ENCODE results near the gene NHLRC1. TPM values are rescaled to one million over a fixed set of nuclear protein-coding genes. Genes with fewer than 3 reads are reported as not detected.

Gene NHLRC1
- total RNA-seq (2014; rRNA removed; shearing (Covaris generic)), result 1.0 and 1.5 TPM in 2 replicates

GRCh38 chr6:18122128-18123093 is at the start of gene NHLRC1:
NHLRC1 (minus strand) TSS chr6:18122677; CDS start chr6:18122606, 71 bp downstream.
- Histone ChIP-seq H3K36me3 (replicated peaks; ENCODE audit: control insufficient read depth, insufficient read depth, low read length) (no peaks in the 10 kb centered on the region), H3K4me3 (ENCODE audit: insufficient read depth, low read depth, low read length) (peak within 1 kb of the TSS; percentile 40), H3K27me3 (ENCODE audit: control insufficient read depth, insufficient read depth, low read length) (peaks cover 9% of the 10 kb centered on the region; the same call in 1 of the 2 replicates)
- DNase-seq, result peak; percentile 85

DNA sequence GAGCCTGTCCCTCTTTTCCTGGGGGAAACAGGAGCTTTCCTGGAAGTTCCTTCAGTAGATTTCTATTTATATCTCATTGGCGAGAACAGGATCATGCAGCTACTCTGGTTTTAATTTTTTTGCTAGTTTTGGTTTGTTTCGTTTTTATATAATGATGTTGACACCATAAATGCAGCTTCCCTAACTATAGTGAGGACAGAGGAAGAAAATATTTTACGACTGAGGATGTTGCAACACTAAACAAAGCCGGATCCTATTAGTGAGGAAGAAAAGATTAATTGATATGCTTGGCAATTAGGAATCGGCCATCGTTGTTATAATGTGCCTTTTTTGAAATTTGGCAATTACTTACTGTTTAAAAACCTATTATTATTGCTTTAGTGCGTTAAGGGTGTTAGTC is 49.4 kb upstream of the NHLRC1 start:
- no peak for DNase-seq
- peaks cover 3% of the 10 kb centered on the region; the same call in 1 of the 2 replicates for H3K36me3 ChIP-seq (replicated peaks; ENCODE audit: control insufficient read depth, insufficient read depth, low read length)
- H3K27me3 ChIP-seq (ENCODE audit: control insufficient read depth, insufficient read depth, low read length), result no peaks in the 10 kb centered on the region
- no peak overlapping the region for H3K4me3 ChIP-seq (ENCODE audit: insufficient read depth, low read depth, low read length)

DNA sequence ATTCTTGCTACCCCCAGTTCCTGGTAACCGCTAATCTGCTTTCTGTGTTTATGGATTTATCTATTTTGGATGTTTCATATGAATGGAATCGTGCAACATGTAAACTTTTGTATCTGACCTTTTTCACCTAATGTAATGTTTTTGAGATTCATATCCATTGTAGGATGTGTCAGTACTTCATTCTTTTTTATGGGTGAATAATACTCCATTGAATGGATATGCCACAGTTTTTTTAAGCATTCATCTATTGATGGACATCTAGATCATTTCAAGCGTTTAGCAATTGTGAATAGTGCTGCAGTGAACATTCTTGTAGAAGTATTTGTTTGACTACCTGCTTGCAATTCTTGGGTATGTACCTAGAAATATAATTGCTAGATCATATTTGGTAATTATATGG is 45.8 kb upstream of the NHLRC1 start:
- H3K36me3 ChIP-seq (replicated peaks; ENCODE audit: control insufficient read depth, insufficient read depth, low read length), result peaks cover 3% of the 10 kb centered on the region; the same call in 1 of the 2 replicates
- no peaks in the 10 kb centered on the region for H3K27me3 ChIP-seq (ENCODE audit: control insufficient read depth, insufficient read depth, low read length)
- H3K4me3 ChIP-seq (ENCODE audit: insufficient read depth, low read depth, low read length), result no peak overlapping the region
- no peak for DNase-seq

GRCh38 chr6:18166312-18167036 is 44.0 kb upstream of the NHLRC1 start:
- Histone ChIP-seq H3K4me3 (ENCODE audit: insufficient read depth, low read depth, low read length) (no peak overlapping the region), H3K36me3 (replicated peaks; ENCODE audit: control insufficient read depth, insufficient read depth, low read length) (peaks cover 4% of the 10 kb centered on the region), H3K27me3 (ENCODE audit: control insufficient read depth, insufficient read depth, low read length) (no peaks in the 10 kb centered on the region)
- no peak for DNase-seq

DNA sequence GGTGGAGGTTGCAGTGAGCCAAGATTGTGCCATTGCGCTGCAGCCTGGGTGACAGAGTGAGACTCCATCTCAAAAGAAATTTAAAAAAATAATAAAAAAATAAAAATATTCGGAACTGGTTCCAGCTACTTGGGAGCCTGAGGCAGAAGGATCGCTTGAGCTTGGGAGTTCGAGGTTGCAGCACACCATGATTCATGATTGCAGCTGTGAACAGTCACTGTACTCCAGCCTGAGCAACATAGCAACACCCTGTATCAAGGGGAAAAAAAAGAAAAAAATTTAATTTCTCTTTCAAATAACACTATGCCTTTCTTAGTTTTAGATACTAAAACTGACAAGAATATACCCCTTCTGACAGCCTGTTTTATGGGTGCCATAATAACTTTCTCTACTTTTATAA is 43.3 kb upstream of the NHLRC1 start:
- no peak for DNase-seq
- no peaks in the 10 kb centered on the region for H3K27me3 ChIP-seq (ENCODE audit: control insufficient read depth, insufficient read depth, low read length)
- peaks cover 5% of the 10 kb centered on the region for H3K36me3 ChIP-seq (replicated peaks; ENCODE audit: control insufficient read depth, insufficient read depth, low read length)
- H3K4me3 ChIP-seq (ENCODE audit: insufficient read depth, low read depth, low read length), result no peak overlapping the region

GRCh38 chr6:18162401-18162800 is 39.9 kb upstream of the NHLRC1 start:
- no peak for DNase-seq
- no peaks in the 10 kb centered on the region for H3K27me3 ChIP-seq (ENCODE audit: control insufficient read depth, insufficient read depth, low read length)

GRCh38 chr6:18161431-18161830 is 39.0 kb upstream of the NHLRC1 start:
- H3K27me3 ChIP-seq (ENCODE audit: control insufficient read depth, insufficient read depth, low read length), result no peaks in the 10 kb centered on the region
- H3K4me3 ChIP-seq (ENCODE audit: insufficient read depth, low read depth, low read length), result no peak overlapping the region
- no peak for DNase-seq
- H3K36me3 ChIP-seq (replicated peaks; ENCODE audit: control insufficient read depth, insufficient read depth, low read length), result peaks cover 4% of the 10 kb centered on the region

More at GRCh38 chr6:18162401-18162800, 39.9 kb upstream of the NHLRC1 start:
- no peak overlapping the region for H3K4me3 ChIP-seq (ENCODE audit: insufficient read depth, low read depth, low read length)
- H3K36me3 ChIP-seq (replicated peaks; ENCODE audit: control insufficient read depth, insufficient read depth, low read length), result peaks cover 4% of the 10 kb centered on the region

DNA sequence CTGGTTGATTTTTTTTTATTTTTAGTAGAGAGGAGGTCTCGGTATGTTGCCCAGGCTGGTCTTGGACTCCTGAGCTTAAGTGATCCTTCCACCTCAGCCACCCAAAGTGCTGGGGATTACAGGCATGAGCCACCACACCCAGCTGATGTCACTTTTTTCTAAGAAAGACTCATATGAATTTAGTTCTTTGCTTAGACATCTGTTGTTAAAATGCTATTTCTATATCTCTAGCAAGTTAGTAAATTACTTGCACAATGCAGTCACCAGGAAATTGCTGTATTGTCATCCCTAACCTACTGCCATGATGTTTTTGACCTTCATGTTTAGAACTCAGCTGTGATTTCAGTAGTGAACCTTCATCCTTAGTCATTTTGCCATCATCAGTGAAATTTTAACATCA is 38.4 kb upstream of the NHLRC1 start:
- H3K36me3 ChIP-seq (replicated peaks; ENCODE audit: control insufficient read depth, insufficient read depth, low read length), result peaks cover 4% of the 10 kb centered on the region
- no peak overlapping the region for H3K4me3 ChIP-seq (ENCODE audit: insufficient read depth, low read depth, low read length)
- DNase-seq, result no peak
- no peaks in the 10 kb centered on the region for H3K27me3 ChIP-seq (ENCODE audit: control insufficient read depth, insufficient read depth, low read length)

DNA sequence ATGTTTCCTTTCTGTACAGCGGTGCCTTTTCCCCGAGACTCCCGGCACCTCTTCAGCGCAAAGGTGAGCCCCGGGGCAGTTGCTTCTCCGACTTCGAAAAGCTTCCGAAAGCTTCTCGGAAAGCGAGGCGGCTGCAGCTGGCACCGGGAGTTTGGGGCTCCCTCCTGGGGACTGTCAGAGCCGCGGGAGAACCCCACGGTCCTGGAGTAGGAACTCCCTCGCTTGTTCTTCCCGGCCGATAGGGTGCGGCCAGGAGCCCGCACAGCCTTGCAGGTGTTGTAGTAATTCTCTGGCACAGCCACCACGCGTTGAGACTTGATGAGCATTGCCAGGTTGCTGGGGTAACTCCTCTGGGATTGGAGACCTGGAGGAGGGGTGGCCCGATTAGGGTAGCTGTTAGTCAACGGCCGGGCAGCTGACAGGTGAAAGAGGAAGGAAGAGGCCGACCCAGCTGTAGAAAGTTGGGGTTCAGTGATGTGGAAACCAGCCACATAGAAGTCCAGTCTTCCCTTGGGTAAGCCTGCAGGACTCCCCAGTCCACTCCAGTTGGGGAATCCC is 33.5 kb upstream of the NHLRC1 start:
- peak overlapping the region; percentile 86 for H3K4me3 ChIP-seq (ENCODE audit: insufficient read depth, low read depth, low read length)
- peak; percentile 83 for DNase-seq
- peaks cover 2% of the 10 kb centered on the region; the same call in 1 of the 2 replicates for H3K36me3 ChIP-seq (replicated peaks; ENCODE audit: control insufficient read depth, insufficient read depth, low read length)
- H3K27me3 ChIP-seq (ENCODE audit: control insufficient read depth, insufficient read depth, low read length), result no peaks in the 10 kb centered on the region

- DNase-seq, result peak; percentile 99
- Histone ChIP-seq H3K4me3 (ENCODE audit: insufficient read depth, low read depth, low read length) (peak within 1 kb of the TSS; percentile 86), H3K36me3 (replicated peaks; ENCODE audit: control insufficient read depth, insufficient read depth, low read length) (peaks cover 2% of the 10 kb centered on the region; the same call in 1 of the 2 replicates), H3K27me3 (ENCODE audit: control insufficient read depth, insufficient read depth, low read length) (no peaks in the 10 kb centered on the region)
These were observed 32.8 kb upstream of the NHLRC1 start, which contains the start of gene KDM1B for GRCh38 chr6:18155150-18155863. KDM1B (plus strand) TSS chr6:18155422; CDS start chr6:18159896, 4,474 bp downstream.

GRCh38 chr6:18154507-18155149 is 32.2 kb upstream of the NHLRC1 start, which contains the start of gene TPMT:
TPMT (minus strand) TSS chr6:18155077; CDS start chr6:18149127, 5,950 bp downstream.
- no peaks in the 10 kb centered on the region for H3K36me3 ChIP-seq (replicated peaks; ENCODE audit: control insufficient read depth, insufficient read depth, low read length)
- no peak for DNase-seq
- no peaks in the 10 kb centered on the region for H3K27me3 ChIP-seq (ENCODE audit: control insufficient read depth, insufficient read depth, low read length)
- H3K4me3 ChIP-seq (ENCODE audit: insufficient read depth, low read depth, low read length), result peak within 1 kb of the TSS; percentile 86

- H3K36me3 ChIP-seq (replicated peaks; ENCODE audit: control insufficient read depth, insufficient read depth, low read length), result no peaks in the 10 kb centered on the region
- DNase-seq, result no peak
- H3K4me3 ChIP-seq (ENCODE audit: insufficient read depth, low read depth, low read length), result no peak overlapping the region
- no peaks in the 10 kb centered on the region for H3K27me3 ChIP-seq (ENCODE audit: control insufficient read depth, insufficient read depth, low read length)
These were observed 30.8 kb upstream of the NHLRC1 start for GRCh38 chr6:18153311-18153703.

DNA sequence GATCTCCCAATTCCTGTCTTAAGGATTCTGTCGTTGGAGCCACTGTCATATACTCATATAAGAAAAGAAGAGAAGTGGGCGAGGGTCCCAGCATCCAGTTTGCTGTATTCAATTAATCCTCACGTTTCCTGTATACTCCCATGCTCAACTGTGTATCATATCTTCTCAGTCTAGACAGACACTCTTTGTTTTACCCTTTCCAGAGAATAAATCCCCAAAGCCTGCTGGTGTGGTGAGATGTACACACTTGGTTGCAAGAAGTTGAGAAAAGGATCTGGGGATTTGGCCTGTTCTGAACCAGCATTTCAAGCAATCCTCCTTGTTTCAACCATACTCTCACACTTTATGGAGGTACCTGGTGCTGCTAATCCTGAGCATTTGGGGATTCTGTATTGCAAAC is 29.3 kb upstream of the NHLRC1 start:
- H3K36me3 ChIP-seq (replicated peaks; ENCODE audit: control insufficient read depth, insufficient read depth, low read length), result no peaks in the 10 kb centered on the region
- H3K27me3 ChIP-seq (ENCODE audit: control insufficient read depth, insufficient read depth, low read length), result no peaks in the 10 kb centered on the region
- no peak for DNase-seq
- H3K4me3 ChIP-seq (ENCODE audit: insufficient read depth, low read depth, low read length), result no peak overlapping the region

Measured in H7 (cell line).